ENCODE results near the gene ADAT1.

Gene ADAT1

GRCh38 chr16:75624921-75625334, 1.8 kb upstream of the ADAT1 start:
- no peaks in the 10 kb centered on the region for H4K20me1 ChIP-seq (ENCODE audit: insufficient read depth, low read length)
- no peak overlapping the region for H3K27ac ChIP-seq (ENCODE audit: low read length)
- H3K4me1 ChIP-seq (ENCODE audit: low read length): no peaks in the 10 kb centered on the region
- H3K27me3 ChIP-seq (replicated peaks; ENCODE audit: insufficient read depth, low read length): no peaks in the 10 kb centered on the region
- H3K9me2 ChIP-seq (replicated peaks; ENCODE audit: insufficient read depth, low read length): no peaks in the 10 kb centered on the region
- H3K9me3 ChIP-seq (replicated peaks; ENCODE audit: insufficient read depth, low read length): no peaks in the 10 kb centered on the region
- no peak overlapping the region for H3K4me3 ChIP-seq (ENCODE audit: low read length)
- no peak overlapping the region for H3K9ac ChIP-seq (ENCODE audit: low read length)
- TF ChIP-seq EZH2phosphoT487 (IDR thresholded peaks at IDR 0.05; ENCODE audit: low read length) (no peak), EZH2 (optimal IDR thresholded peaks at IDR 0.05; ENCODE audit: low read depth, low read length) (no peak), CTCF (IDR thresholded peaks at IDR 0.05; ENCODE audit: low read length) (no peak)
- no peaks in the 10 kb centered on the region for H3K36me3 ChIP-seq (replicated peaks; ENCODE audit: insufficient read depth, low read length)
- no peak overlapping the region for H3K4me2 ChIP-seq (ENCODE audit: low read depth, low read length)
- no peak for DNase-seq
- no peak overlapping the region for H2AFZ ChIP-seq (ENCODE audit: low read length)
- peaks cover 3% of the 10 kb centered on the region; the same call in 1 of the 2 replicates for H3F3A ChIP-seq (ENCODE audit: insufficient read depth, low read length)
- H3K79me2 ChIP-seq (ENCODE audit: low read length): peaks cover 5% of the 10 kb centered on the region

GRCh38 chr16:75621170-75621477, 2.0 kb downstream of the ADAT1 start:
- H3K4me3 ChIP-seq (ENCODE audit: low read length): no peak overlapping the region
- no peaks in the 10 kb centered on the region for H3K36me3 ChIP-seq (replicated peaks; ENCODE audit: insufficient read depth, low read length)
- H3K4me2 ChIP-seq (ENCODE audit: low read depth, low read length): no peak overlapping the region
- no peaks in the 10 kb centered on the region for H4K20me1 ChIP-seq (ENCODE audit: insufficient read depth, low read length)
- no peaks in the 10 kb centered on the region for H3K9me3 ChIP-seq (replicated peaks; ENCODE audit: insufficient read depth, low read length)
- no peaks in the 10 kb centered on the region for H3K9me2 ChIP-seq (replicated peaks; ENCODE audit: insufficient read depth, low read length)
- H2AFZ ChIP-seq (ENCODE audit: low read length): no peak overlapping the region
- H3K9ac ChIP-seq (ENCODE audit: low read length): no peak overlapping the region
- peaks cover 5% of the 10 kb centered on the region for H3K79me2 ChIP-seq (ENCODE audit: low read length)
- peaks cover 3% of the 10 kb centered on the region; the same call in 1 of the 2 replicates for H3F3A ChIP-seq (ENCODE audit: insufficient read depth, low read length)
- H3K4me1 ChIP-seq (ENCODE audit: low read length): no peaks in the 10 kb centered on the region
- H3K27me3 ChIP-seq (replicated peaks; ENCODE audit: insufficient read depth, low read length): no peaks in the 10 kb centered on the region
- DNase-seq: peak; percentile 9
- H3K27ac ChIP-seq (ENCODE audit: low read length): no peak overlapping the region
- TF ChIP-seq CTCF (IDR thresholded peaks at IDR 0.05; ENCODE audit: low read length) (peak; percentile 20; the same call in 1 of the 2 replicates), EZH2phosphoT487 (IDR thresholded peaks at IDR 0.05; ENCODE audit: low read length) (no peak)

- Histone ChIP-seq H3K79me2 (ENCODE audit: low read length) (peaks cover 5% of the 10 kb centered on the region), H3K9me2 (replicated peaks; ENCODE audit: insufficient read depth, low read length) (no peaks in the 10 kb centered on the region), H4K20me1 (ENCODE audit: insufficient read depth, low read length) (no peaks in the 10 kb centered on the region), H3K9ac (ENCODE audit: low read length) (no peak overlapping the region), H3K9me3 (replicated peaks; ENCODE audit: insufficient read depth, low read length) (no peaks in the 10 kb centered on the region), H3K4me3 (ENCODE audit: low read length) (no peak overlapping the region), H3K27me3 (replicated peaks; ENCODE audit: insufficient read depth, low read length) (no peaks in the 10 kb centered on the region), H3K27ac (ENCODE audit: low read length) (no peak overlapping the region), H3K4me1 (ENCODE audit: low read length) (no peaks in the 10 kb centered on the region), H3K36me3 (replicated peaks; ENCODE audit: insufficient read depth, low read length) (no peaks in the 10 kb centered on the region), H3F3A (ENCODE audit: insufficient read depth, low read length) (peaks cover 3% of the 10 kb centered on the region; the same call in 1 of the 2 replicates), H2AFZ (ENCODE audit: low read length) (no peak overlapping the region), H3K4me2 (ENCODE audit: low read depth, low read length) (no peak overlapping the region)
- TF ChIP-seq EZH2phosphoT487 (IDR thresholded peaks at IDR 0.05; ENCODE audit: low read length): no peak
- TF ChIP-seq CTCF (IDR thresholded peaks at IDR 0.05; ENCODE audit: low read length): no peak
- TF ChIP-seq EZH2 (optimal IDR thresholded peaks at IDR 0.05; ENCODE audit: low read depth, low read length): no peak
- no peak for DNase-seq
These were observed 2.5 kb downstream of the ADAT1 start for GRCh38 chr16:75620326-75621169.

Measured in MM.1S (cell line).